GM18517 (cell line): Measurements from ENCODE around the gene STON2.
"Not testable (repeated sequence)": the region's sequence is repeated elsewhere in the genome, so short reads cannot be mapped to it uniquely, and the experiment has no call there.

ENCODE experiments used
- ATAC-seq: cut with Tn5 transposase; IDR thresholded peaks from one replicate; pipeline ENCODE4 v1.9.1; 2021; ENCODE audit warnings: mild to moderate bottlenecking, moderate library complexity; ENCODE audit not compliant: unreplicated experiment

Gene STON2

DNA sequence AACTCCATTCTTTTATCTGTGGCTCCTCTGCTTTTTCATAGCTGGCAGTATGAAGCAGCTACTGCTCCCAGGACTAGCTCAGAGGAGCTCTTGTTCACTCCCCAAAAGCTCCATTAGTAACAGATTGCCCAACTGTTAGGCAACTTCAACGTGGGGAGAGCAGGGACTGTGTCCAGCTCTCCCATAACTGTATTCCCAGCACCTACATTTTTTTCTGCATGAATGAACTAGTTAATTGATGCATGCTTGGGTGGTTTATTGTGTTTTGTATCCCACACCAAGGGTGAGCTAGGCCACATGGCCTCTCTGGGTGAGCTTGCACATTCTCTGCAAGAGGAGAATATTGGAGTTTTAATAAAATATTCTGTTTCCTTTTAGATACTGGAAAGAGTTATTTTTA is 15.2 kb downstream of the STON2 start:
- no peak for ATAC-seq

DNA sequence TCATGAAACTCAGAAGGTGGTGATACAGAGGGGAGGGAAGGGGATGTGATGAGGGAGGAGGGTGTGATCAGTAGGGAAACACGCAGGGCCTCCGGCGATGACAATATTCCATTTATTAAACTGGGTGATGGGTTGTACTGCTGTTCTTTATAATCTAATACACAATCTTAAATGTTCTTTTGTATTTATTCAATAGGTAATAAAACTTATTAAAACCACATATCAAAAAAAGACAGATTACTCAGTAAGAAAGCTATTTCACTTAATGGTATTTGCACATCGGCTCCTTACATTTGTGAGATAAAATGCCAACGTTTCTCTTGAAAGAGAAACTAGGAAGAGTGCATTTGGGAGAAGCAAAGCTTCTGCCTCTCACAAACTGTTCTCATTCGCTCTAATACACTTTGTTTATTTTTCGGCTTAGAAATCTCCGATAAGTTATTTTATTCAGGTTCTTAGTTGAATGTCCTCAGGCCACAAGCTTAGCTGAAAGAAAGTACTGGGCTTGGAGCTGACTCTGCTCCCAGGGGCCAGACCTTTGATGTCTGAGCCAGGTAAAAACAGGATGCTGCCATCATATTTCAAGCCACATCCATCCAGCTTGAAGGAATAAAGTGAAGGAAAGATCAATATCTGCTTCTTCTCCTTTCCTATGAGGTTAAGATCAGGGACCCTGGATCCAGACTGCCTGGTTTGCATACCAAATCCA is 17.5 kb downstream of the STON2 start:
- ATAC-seq, result no peak

DNA sequence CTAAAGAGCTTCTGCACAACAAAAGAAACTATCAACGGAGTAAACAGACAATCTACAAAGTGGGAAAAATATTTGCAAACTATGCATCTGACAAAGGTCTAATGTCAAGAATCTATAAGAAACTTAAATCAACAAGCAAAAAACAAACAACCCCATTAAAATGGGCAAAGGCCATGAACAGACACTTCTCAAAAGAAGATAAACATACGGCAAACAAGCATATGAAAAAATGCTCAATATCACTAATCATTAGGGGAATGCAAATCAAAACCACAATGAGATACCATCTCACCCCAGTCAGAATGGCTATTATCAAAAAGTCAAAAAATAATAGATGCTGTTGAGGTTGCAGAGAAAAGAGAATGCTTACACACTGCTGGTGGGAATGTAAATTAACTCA is 20.1 kb downstream of the STON2 start:
- ATAC-seq, result not testable (repeated sequence)

DNA sequence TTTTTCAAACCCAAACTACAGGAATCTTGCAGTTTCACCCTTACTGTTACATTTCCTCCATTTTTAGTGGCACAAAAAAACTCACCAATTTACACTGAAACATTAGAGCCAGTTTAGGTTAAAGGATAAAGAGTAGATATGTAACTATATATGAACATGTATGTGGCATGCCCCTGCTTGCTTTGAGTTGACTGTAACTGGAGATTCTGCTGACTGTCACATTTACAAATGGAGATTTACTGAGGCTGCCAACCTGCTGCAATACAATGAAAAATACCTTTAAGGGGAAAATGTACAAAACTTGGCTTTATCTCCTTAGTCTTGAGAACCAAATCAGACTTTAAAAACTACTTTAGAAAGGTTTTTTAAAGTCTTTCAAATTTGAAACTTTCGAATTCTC is 28.3 kb downstream of the STON2 start:
- no peak for ATAC-seq

DNA sequence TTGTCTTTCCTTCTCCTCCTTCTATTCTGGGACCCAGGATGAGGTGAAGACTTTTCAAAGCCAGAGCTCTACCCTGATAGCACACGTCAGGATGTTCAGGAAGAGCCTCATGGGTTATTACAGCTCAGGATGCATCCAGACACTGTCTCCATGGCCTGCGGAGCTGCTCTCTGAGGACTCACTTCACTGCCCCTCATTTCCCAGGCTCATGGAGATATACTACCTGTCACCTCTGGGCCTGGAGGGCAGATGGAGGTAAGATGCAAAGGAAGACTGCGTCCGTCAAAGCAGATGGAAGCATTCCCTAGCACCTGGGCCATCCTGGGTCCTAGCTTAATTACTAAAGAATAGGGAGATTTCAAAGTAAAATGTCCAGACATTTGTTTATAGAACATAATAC is 32.6 kb downstream of the STON2 start:
- ATAC-seq, result no peak

DNA sequence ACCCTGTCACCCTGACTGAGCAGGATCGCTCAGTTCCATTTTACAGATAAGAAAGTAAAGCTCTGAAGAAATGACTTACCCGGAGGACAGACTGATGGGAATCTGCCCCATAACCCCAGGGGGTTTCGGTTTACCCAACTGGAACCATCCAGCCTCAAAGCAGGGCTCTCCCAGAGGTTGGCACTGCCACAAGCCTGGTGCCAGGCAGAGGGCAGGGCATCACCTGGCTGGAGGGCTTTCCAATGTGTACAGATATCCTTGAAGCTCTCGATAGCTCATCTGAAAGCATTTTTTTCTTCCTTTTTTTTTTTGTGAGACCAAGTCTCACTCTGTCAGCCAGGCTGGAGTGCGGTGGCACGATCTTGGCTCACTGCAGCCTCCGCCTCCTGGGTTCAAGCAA is 33.2 kb downstream of the STON2 start:
- no peak for ATAC-seq

DNA sequence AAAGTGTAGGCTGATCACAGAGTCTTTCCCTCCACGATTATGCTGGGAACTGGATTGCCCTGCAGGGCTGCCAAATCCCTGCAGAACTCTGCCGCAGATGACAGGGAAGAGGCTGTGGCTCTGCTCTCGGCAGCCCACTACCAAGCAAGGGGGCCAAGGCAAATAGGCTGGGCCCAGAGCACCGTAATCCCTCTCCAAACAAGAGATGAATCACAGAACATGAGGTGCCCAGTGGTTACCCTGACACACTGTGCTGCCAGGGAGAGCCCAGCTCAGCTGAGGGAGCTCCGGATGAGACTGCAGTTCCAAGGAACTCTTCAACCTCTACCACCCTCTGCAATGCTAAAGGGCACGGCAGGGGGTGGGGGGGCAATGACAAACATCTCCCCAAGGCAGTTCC is 33.9 kb downstream of the STON2 start:
- no peak for ATAC-seq

DNA sequence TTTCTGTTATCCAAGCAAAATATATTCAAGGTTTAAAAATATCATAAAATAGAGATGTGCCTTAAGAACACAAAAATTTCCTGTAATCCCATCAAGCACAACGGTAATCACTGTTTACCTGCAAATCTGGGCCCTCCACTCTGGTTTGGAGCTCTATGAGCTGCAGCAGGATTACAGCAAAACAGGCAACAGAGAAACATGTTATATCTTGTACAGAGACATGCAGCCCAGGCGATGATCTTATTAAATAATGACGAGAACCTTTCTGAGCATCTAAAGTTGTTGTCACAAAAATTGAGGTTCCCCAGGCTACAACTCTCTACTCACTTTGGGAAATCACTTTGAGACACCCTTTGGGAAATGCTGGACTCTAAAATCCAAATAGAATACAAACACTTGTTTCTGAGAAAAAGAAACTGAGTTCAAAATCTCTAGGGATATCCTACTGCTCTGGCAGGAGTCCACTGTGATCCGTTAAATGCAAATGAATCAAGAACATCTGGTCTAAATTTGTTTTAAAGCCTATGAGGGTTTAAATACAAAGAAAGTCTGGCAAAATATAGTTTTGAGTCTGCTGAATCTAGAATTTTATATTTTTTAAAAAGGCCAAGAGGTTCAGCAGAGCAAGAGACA is 36.3 kb downstream of the STON2 start:
- no peak for ATAC-seq

DNA sequence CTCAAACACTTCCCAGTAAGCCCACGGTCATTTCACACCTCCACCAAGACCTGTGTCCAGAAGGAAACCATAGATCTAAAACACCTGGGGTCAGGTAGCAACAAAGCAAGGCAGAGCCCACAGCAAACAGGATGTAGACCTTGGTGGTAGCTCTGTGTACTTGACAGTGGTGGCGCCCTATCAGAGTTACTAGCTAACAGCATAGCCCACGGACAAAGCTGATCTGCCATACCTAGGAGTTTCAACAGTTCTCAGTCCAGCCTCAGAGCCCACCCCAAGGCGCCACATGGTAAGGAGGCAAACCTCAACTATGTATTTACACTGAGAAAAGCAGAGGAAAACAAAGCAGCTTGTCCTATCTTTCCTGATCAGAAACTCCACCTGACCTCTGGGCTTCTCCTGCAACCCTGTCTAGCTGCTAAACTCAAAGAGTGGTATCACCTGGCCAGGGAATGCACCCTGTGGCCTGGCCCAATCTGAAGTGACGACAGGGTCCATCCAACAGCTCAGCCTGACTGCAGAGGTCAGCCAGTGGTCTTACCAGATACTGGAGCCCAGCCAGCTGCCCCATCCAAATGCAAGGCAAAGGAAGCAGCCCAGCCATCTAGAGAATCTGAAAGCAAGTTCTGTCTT is 46.3 kb downstream of the STON2 start:
- no peak for ATAC-seq

DNA sequence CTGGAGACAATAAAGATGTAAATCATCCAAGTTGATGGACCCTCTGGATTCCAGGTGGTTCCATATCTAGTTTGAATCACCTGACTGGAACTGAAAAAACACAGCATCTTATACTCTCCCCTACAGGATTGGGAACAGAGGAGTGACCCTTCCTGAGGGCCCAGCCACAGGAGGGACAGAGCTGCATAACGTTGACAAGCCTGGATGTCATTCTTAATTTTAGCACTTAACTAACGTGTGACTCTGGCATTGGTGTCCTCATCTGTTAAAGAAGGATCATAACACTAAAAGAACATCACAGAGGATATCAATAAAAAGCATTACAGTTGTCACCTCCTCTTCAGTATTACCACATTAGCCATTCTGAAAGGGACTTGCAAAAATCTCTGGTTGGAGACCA is 47.7 kb downstream of the STON2 start:
- no peak for ATAC-seq

DNA sequence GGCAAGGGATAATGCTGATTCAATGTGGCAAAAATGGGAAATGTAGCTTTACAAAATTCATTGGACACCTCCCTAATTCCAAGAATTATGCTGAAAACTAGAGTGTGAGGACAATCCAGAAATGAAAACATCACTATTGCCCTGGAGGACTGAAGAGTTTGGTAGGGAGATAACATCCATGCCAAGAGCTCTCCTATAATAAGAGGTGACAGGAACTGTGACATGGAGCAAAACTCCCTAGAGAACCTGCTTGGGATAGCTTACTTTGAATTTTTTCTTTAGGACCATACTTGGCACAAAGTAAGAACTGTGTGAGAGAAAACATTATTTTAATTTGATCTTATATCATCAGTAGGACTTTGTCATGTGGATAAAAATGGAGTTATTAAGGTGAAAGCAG is 48.9 kb downstream of the STON2 start:
- no peak for ATAC-seq

DNA sequence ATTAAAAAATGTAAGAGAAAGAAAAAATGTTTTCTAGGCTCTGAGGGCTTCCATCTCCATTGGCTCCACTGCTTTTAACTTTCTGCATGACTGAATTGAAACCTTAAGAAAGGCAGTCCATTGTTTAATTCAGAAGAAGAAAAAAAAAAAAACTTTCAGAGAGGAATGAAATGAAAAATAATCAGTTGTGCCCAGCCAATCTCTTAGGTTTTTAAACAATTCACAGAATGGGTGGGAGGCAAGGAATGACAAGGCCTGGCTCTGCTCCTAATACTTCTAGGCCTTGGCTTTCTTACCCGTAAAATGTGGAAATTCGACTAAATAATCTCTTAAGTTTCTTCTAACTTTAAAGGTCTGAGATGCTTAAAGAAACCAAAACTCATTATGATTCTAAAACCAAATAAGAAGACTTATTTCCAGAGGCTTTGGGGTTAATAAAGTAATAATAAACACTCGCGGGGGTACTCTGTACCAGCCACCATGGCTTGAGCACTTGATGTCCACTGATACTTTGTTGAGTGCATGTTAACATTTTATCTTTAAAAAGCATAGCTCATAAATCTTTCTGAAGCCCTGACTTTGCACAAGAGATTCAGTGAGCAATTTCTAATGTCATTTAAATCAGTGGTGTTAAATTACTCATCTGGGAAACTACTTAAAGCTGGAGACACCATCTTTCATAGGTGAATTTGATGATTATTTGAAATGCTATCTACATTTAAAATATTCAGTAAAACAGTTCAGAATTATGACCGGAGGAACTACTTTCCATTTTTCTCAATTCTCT is 49.6 kb downstream of the STON2 start:
- ATAC-seq, result no peak

DNA sequence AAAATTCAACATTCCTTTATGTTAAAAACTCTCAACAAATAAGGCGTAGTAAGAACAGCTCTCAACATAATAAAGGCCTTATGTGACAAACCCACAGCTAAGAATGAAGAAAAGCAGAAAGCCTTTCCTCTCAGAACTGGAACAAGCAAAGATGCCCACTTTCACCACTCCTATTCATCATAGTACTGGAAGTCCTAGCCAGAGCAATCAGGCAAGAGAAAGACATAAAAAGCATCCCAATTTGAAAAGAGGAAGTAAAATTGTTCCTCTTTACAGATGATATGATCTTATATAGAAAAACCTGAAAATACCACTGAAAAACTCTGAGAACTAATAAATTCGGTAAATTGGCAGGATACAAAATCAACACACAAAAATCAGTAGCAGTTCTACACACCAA is 52.1 kb downstream of the STON2 start:
- ATAC-seq, result no peak

DNA sequence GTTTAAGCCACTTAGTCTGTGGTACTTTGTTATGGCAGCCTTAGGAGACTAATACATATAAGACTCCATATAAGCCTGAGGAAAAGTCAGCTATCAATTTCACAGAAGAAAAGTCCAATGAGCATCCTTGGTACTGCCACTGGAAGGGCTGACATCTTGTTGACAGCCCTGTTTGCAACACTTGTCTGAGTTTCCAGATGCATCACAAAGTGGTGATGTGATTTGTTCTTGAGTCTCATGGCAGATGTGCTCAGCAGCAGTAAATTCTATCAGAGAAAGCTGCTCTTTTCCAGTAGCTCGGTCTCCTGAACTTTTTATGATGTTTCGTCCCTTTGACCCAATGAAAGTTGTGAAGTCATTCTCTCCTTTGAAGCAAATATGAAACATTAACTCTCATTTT is 54.3 kb downstream of the STON2 start:
- ATAC-seq, result no peak

DNA sequence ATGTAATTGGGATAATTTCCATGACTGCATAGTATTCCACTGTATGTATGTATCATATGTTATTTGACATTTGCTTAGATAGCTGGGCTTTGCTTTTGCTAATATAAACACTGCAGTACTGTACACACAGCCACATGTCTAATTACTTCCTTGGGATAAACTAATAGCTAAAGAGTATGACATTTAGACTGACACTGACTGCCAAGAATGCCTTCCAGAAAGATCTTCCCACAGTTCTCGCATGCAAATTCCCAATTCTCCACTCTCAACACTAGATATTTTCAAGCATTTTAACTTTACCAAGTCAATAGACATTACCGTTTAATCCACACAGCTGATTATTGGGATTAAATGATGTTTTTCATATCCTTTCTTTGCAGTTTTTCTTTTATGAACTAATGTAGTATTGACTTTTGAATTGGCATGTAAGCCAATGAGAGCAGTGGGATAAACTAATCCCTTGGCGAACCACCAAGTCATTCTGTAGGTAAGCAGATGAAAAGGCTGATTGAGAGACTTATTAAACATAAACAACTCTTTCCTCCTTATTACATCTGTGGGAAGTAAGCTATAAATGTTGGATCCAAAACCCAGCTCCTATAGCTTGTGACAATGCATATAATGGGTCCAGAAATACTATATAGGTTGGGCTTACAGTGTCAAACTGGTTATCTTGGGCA is 55.5 kb downstream of the STON2 start:
- no peak for ATAC-seq

DNA sequence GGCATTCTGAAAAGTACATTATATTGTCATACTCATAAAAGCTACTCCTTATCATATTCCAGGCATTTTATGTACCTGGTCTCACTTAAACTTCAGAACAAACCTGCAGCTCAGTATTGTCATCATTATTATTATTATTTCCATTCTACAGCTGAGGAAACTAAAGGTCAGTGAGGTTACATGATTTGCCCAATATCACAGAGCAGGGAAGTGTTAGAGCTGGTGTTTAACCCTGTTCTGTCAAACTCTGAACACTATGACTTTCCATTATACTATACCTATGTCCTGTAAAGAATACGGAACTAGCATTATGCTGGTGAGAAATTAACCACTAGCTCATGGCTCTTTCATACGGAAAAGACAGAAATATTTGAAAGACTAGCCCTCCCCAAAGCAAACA is 56.4 kb downstream of the STON2 start:
- ATAC-seq, result no peak

DNA sequence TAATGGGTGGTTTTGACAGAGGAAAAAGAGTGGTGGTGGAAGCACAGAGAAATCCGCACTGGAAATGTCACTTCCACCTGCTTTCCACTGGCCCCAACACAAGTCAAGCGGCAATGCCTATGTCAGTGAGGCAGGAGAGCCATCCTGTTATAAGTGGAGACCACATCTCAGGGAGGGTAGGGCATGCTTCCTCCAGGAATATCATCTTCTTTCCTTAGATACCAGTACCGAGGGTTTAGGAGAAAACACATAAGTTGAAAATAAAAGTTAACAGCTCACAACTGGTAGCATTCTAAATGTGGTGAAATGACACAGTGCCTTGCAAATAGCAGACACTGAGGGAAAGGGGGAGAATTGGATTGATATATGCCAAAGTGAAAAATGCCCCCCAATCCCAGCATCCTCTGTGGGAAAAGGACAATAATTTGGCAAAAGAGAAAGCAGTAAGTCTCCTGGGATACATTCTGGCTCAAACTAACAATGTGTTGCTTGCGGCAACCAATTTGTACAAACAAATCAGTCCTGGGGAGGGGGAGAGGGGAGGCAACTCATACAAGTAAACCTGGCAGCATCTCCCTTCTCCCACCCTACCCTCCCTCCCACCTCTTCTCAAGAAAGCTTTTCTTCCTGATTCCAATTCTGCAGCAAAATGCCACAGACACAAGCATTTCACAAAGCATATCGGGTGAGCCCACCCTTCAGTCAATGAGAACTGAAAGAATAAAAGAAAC is 57.1 kb downstream of the STON2 start:
- no peak for ATAC-seq

DNA sequence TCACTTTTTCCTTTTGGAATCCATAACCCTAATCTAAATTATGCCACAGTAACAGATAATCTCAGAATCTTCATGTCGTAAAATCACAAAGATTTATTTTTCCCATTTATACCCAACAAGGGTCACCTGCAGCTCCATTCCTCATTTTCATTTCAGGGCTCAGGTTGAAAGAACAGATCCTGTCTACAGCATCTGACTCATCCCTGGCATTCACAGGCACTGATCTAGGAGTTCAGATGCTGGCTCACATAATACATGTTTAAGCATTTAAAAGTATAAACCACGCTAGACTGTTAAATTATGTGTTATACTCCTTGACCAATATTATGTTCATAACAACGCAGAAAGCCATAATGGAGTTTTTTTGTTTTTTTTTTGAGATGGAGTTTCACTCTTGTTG is 58.3 kb downstream of the STON2 start:
- no peak for ATAC-seq

DNA sequence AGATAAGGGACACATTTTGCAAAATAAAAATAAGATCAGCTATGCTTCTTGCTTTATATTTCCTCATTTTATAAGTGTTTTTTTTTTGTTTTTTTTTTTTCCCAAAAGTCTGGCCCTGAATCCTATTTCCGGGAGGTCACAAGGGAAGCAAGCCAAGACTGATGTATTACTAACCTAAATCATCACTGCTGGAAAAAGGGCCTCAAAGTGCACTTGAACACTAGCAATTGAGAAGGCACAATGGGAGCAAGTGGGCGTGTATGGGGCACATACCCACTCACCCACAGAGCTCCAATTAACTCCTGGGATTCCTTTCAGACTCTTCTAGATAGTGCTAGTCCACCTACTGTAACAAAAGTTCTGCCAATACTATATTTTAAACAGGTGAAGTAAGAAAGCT is 58.8 kb downstream of the STON2 start:
- no peak for ATAC-seq

DNA sequence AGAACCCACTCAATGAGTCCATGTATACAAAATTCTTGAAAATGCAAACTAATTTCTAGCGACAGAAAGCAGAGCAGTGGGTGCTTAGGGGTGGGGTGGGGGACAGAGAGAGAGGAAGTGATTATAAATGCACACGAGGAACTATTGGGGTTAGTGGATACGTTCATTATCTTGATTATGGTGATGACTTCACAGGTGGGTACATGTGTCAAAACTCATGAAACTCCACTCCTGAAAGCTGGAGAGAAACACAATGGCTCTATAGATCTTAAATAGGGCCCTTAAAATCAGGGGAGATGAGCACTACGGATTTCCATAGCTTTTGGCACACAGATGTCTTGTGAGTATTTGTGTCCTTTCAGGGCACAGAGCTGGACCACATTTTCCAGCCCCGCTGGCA is 59.9 kb downstream of the STON2 start:
- ATAC-seq, result no peak

DNA sequence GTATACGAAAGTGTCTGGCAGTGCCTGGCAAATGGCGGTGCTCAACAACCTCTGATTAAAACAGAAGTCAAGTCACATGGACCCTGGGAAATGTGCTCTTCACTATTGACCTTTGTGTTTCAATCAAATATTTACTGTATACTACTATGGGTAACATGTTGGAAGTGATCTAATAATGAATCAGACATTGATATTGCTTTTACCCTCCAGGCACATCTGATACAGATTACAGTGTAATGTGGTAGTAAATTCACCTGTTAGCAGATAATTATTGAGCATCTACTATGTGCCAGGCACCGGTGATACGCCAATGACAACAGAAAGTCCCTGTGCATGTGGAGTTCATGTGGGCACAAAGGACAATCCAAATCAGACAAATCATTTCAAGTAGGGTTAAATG is 63.1 kb downstream of the STON2 start:
- no peak for ATAC-seq
